Stimulated activated CD4-positive, alpha-beta T cell treated with anti-CD3 and anti-CD28 coated beads, Interleukin-4, amount 100 ng/mL, for 24 hours (primary cell): ENCODE results near the gene TBCEL.
A peak's percentile ranks its signal among the peaks of the same experiment; 100 is the strongest.
"Not testable (repeated sequence)": the region's sequence is repeated elsewhere in the genome, so short reads cannot be mapped to it uniquely, and the experiment has no call there.

Experiments
- DNase-seq: peaks from one replicate; pipeline ENCODE4 v3.0.0-alpha.2; 2020

The TBCEL gene, protein sequence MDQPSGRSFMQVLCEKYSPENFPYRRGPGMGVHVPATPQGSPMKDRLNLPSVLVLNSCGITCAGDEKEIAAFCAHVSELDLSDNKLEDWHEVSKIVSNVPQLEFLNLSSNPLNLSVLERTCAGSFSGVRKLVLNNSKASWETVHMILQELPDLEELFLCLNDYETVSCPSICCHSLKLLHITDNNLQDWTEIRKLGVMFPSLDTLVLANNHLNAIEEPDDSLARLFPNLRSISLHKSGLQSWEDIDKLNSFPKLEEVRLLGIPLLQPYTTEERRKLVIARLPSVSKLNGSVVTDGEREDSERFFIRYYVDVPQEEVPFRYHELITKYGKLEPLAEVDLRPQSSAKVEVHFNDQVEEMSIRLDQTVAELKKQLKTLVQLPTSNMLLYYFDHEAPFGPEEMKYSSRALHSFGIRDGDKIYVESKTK

GRCh38 chr11:121023848-121024751 lies at the start of gene TBCEL:
TSS of gene TBCEL (plus strand) at chr11:121024102. CDS start at chr11:121045691, 21,589 bp downstream.
- DNase-seq = peak; percentile 84

DNA sequence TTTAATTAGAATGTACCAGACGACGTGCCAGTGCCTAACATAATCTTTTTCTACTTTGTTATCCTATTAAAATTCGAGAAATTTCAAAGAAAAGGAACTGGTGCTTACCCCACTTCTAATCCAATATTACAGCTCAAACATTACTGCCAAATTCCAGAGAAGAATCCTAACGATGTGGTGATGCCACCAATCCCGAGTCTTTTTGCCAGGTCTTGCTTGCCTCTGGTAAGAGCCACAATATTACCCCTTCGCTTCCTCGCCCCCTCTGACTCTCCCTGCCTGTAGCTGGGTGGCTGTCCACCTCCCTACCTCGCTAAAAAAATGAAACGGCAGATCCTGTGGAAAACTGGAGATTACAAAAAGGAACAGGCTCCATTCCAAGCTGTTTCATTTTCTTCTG lies 49.4 kb upstream of the TBCEL start:
- DNase-seq = no peak

DNA sequence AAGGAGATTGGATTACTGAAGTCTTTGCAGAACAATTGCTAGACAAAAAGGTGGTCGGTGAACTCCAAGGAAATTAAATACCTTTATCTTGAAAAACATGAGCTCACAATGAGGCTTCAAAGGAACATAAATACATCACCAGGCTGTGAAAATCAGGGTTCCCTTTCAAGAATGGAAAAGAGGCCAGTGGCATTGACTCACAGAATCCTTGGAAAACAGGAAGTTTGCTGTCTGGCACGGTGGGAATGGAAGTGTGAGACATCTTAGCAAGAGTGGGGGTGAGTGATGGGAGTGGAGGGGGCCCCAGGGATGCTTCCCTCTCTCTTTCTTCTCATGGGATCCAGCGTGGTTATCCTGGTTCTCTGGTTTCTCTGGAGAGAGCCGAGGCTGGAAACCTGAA lies 48.9 kb upstream of the TBCEL start:
- no peak for DNase-seq

- DNase-seq = no peak
Observed at GRCh38 chr11:120977266-120978137, 46.4 kb upstream of the TBCEL start.

DNA sequence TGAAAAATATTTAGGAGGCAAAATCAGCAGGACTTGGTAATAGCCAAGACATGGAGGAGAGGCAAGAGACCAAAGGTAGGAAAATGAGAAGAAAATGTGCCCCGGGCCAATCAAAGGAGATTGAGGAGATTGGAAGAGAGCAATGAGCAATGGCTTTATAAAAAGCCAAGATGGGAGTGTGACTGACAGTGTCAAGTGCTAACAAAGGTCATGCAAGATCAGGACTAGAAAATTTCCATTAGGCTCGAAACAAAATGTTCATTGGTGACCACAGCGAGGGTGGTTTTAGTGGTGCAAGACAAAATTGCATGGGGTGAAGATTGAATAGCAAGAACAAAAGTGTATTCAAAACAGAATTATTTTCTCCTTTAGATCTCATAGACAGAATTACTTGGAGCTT lies 45.2 kb upstream of the TBCEL start:
- no peak for DNase-seq

- DNase-seq = peak; percentile 29
Observed at GRCh38 chr11:120985718-120986569, 38.0 kb upstream of the TBCEL start.

- DNase-seq = no peak
Observed at GRCh38 chr11:120988603-120989002, 35.3 kb upstream of the TBCEL start.

GRCh38 chr11:120991830-120992686 lies 31.8 kb upstream of the TBCEL start:
- DNase-seq = no peak

DNA sequence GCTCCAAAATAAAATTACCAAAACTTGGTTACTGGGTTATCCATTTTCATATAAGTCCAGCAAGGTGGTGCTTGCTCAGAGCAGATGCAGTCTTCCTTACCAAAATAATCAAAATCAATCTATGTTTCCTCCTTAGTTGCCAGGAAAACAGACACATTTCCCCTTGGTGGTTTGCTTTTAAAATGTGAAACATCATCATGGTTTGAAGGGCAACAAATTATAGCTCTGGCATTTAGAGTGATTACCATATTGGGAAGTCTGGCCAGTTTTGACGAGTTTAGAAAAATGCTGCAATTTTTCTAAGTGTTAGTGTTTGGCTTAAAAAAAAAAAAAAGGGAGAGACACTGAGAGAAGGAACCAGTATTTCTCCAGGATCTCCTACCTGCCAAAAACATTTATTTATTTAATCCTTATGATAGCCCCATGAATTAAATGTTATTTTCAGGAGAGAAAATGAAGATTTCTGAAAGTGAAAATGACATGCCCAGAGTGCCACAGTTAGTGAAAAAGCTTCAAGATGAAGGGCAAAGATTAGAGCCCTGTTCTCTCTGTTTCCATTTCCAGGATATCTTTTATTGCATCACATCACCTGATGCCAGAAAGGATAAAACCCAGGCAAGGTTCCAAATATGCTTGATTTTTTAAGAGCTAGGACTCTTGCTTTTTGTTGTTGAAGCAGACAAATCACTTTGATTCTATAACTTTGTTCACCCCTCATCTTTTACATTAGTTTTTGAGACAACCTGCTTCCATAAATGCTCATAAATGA lies 29.6 kb upstream of the TBCEL start:
- DNase-seq = no peak

DNA sequence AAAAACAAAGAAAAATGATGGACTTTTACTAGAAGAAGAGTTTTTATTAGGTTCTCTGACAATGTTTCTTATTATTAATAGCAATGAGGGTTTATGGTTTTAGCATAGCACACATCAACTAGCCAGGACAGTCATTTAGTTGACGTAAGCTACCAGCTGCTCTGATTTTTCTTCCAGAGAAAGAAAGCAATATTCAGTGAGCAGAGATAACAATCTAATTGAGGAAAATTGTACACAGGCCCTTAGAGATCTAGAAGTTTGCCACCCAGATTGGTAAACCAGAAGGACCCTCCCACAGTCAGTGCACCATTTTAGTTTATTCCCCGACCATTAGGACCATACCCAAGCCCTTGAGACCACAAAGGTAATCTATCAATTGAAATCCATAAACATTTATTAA lies 28.7 kb upstream of the TBCEL start:
- no peak for DNase-seq

DNA sequence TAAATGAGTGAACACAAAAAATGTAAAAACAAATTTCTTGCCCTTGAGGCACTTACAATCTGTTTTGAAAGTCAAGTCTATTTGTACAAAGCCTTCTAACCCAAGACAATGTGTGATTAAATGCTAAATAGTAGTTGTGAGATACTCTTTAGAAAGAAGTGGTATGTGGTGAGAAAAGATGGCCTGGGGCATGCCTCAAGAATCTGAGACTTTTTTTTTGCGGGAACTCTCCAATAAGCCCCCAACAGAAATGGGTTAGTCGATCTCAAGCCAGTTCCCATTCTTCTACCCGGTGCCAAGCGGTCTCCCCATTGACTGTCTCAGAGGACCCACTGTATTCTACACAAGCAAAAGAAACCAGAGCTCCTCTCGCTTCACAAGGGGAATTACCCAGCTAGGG lies 26.9 kb upstream of the TBCEL start:
- no peak for DNase-seq

- no peak for DNase-seq
Observed at GRCh38 chr11:120998581-120998980, 25.3 kb upstream of the TBCEL start.

GRCh38 chr11:121004206-121004840 lies 19.6 kb upstream of the TBCEL start:
- no peak for DNase-seq

GRCh38 chr11:121006922-121007321 lies 17.0 kb upstream of the TBCEL start:
- DNase-seq = no peak

DNA sequence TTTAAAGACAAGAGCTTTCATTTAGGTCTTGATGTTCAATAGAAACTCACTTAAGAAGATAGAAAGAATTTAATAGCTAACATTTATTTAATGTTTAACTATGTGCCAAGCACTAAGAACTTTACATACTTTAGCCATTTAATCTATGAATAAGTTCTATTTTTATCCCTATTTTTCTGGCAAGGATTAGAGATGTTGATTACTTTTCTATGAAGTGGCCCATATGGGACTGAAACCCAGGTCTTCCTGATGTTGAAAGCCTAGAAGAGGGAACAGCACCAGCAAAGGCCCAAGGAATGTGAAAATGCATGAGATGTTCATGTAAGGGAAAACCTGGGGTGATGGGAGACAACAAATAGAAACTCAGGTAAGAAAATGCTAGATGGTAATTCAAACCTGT lies 15.4 kb upstream of the TBCEL start:
- no peak for DNase-seq

- no peak for DNase-seq
Observed at GRCh38 chr11:121012091-121012490, 11.8 kb upstream of the TBCEL start.

DNA sequence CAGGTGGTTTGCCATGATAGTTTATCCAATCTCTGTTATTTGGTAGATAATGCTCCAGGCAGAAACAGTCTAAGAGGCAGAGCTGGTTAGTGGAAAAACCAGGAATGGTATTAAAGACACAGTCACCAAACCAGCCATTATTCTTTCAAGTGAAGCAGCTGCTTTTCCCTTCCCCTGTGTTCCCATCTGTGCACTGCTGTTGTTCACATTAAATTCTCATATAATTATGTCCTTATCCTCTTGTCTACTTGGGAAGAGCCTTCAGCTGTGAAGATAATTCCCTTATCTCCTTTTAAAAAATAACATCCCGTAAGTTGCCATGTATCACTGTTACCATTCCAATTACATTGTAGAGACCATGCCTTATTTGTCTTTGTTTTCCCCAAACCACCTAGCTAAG lies 5.2 kb upstream of the TBCEL start:
- DNase-seq = no peak

DNA sequence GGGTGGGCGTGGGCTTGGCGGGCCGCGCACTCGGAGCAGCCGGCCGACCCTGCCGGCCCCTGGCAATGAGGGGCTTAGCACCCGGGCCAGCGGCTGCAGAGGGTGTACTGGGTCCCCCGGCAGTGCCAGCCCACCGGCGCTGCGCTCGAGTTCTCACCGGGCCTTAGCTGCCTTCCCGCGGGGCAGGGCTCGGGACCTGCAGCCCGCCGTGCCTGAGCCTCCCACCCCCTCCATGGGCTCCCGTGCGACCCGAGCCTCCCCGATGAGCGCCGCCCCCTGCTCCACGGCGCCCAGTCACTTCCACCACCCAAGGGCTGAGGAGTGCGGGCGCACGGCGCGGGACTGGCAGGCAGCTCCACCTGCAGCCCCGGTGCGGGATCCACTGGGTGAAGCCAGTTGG lies 2.2 kb upstream of the TBCEL start:
- DNase-seq = not testable (repeated sequence)

- no peak for DNase-seq
Observed at GRCh38 chr11:121024989-121025388, 1.1 kb downstream of the TBCEL start.

GRCh38 chr11:121029153-121029552 lies 5.3 kb downstream of the TBCEL start:
- no peak for DNase-seq
